ENCODE data around the gene CNTNAP5. TPM values are rescaled to one million over a fixed set of nuclear protein-coding genes. Genes with fewer than 3 reads are reported as not detected.

Gene CNTNAP5
- total and polyA plus RNA-seq, 4 donors: not detected

DNA sequence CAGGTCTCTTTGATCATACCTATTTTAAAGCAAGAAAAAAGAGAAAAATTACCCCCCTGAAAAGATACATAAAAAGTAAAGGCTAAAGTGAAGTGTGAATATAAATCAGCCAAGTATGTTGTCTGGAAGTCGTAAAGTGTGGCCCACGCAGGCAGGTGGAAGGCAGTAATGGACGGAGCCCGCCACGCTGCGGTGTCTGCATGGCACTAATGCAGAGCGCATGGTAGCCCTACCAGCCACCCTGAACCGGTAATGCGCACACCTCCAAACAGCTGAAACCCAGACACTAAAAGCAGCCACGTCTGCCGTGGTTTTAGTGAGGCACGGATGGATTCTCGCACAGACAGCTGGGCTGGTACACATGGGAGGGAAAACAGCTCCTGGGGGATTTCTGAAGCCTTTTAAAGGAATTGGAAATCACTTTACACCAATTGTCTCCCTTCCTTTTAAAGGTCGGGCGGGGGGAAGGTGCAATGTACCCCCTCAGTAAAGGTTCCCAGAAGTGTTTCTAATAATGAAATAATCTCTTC is 615.2 kb downstream of the CNTNAP5 start:
- TF ChIP-seq EGR1 (IDR thresholded peaks at IDR 0.05; ENCODE audit: low read depth in 2 of 2) (no peak), FOXA2 (IDR thresholded peaks at IDR 0.05) (no peak), SP1 (IDR thresholded peaks at IDR 0.05) (no peak), TAF1 (conservative IDR thresholded peaks at IDR 0.05) (no peak), RAD21 (IDR thresholded peaks at IDR 0.05) (no peak), HNF4G (IDR thresholded peaks at IDR 0.05) (no peak), JUND (IDR thresholded peaks at IDR 0.05) (no peak), YY1 (IDR thresholded peaks at IDR 0.05) (no peak), GABPA (IDR thresholded peaks at IDR 0.05 in 1 of 2, conservative IDR thresholded peaks at IDR 0.05 in 1 of 2) (no peak), NR2F2 (IDR thresholded peaks at IDR 0.05) (no peak), RXRA (IDR thresholded peaks at IDR 0.05) (no peak), FOXA1 (IDR thresholded peaks at IDR 0.05) (no peak), HNF4A (conservative IDR thresholded peaks at IDR 0.05) (no peak)
- TF ChIP-seq, protein P1, sequence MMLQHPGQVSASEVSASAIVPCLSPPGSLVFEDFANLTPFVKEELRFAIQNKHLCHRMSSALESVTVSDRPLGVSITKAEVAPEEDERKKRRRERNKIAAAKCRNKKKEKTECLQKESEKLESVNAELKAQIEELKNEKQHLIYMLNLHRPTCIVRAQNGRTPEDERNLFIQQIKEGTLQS (IDR thresholded peaks at IDR 0.05): no peak
- TF ChIP-seq, protein P2, sequence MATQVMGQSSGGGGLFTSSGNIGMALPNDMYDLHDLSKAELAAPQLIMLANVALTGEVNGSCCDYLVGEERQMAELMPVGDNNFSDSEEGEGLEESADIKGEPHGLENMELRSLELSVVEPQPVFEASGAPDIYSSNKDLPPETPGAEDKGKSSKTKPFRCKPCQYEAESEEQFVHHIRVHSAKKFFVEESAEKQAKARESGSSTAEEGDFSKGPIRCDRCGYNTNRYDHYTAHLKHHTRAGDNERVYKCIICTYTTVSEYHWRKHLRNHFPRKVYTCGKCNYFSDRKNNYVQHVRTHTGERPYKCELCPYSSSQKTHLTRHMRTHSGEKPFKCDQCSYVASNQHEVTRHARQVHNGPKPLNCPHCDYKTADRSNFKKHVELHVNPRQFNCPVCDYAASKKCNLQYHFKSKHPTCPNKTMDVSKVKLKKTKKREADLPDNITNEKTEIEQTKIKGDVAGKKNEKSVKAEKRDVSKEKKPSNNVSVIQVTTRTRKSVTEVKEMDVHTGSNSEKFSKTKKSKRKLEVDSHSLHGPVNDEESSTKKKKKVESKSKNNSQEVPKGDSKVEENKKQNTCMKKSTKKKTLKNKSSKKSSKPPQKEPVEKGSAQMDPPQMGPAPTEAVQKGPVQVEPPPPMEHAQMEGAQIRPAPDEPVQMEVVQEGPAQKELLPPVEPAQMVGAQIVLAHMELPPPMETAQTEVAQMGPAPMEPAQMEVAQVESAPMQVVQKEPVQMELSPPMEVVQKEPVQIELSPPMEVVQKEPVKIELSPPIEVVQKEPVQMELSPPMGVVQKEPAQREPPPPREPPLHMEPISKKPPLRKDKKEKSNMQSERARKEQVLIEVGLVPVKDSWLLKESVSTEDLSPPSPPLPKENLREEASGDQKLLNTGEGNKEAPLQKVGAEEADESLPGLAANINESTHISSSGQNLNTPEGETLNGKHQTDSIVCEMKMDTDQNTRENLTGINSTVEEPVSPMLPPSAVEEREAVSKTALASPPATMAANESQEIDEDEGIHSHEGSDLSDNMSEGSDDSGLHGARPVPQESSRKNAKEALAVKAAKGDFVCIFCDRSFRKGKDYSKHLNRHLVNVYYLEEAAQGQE (IDR thresholded peaks at IDR 0.05): no peak
- TF ChIP-seq, protein P3, sequence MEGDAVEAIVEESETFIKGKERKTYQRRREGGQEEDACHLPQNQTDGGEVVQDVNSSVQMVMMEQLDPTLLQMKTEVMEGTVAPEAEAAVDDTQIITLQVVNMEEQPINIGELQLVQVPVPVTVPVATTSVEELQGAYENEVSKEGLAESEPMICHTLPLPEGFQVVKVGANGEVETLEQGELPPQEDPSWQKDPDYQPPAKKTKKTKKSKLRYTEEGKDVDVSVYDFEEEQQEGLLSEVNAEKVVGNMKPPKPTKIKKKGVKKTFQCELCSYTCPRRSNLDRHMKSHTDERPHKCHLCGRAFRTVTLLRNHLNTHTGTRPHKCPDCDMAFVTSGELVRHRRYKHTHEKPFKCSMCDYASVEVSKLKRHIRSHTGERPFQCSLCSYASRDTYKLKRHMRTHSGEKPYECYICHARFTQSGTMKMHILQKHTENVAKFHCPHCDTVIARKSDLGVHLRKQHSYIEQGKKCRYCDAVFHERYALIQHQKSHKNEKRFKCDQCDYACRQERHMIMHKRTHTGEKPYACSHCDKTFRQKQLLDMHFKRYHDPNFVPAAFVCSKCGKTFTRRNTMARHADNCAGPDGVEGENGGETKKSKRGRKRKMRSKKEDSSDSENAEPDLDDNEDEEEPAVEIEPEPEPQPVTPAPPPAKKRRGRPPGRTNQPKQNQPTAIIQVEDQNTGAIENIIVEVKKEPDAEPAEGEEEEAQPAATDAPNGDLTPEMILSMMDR (IDR thresholded peaks at IDR 0.05; ENCODE audit: low read depth, low read length, missing input control): no peak
- TF ChIP-seq, protein P4, sequence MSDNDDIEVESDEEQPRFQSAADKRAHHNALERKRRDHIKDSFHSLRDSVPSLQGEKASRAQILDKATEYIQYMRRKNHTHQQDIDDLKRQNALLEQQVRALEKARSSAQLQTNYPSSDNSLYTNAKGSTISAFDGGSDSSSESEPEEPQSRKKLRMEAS (IDR thresholded peaks at IDR 0.05): no peak
- TF ChIP-seq, protein P5, sequence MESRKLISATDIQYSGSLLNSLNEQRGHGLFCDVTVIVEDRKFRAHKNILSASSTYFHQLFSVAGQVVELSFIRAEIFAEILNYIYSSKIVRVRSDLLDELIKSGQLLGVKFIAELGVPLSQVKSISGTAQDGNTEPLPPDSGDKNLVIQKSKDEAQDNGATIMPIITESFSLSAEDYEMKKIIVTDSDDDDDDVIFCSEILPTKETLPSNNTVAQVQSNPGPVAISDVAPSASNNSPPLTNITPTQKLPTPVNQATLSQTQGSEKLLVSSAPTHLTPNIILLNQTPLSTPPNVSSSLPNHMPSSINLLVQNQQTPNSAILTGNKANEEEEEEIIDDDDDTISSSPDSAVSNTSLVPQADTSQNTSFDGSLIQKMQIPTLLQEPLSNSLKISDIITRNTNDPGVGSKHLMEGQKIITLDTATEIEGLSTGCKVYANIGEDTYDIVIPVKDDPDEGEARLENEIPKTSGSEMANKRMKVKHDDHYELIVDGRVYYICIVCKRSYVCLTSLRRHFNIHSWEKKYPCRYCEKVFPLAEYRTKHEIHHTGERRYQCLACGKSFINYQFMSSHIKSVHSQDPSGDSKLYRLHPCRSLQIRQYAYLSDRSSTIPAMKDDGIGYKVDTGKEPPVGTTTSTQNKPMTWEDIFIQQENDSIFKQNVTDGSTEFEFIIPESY (IDR thresholded peaks at IDR 0.05): no peak
- no peaks in the 10 kb centered on the region for H3K36me3 ChIP-seq (ENCODE audit: control insufficient read depth in 4 of 4, insufficient read depth in 3 of 4, low read depth in 1 of 4, low read length in 3 of 4)
- no peaks in the 10 kb centered on the region for H3K27me3 ChIP-seq (ENCODE audit: control insufficient read depth in 4 of 4, insufficient read depth in 4 of 4, low read length in 3 of 4)
- no peak overlapping the region for H3K9ac ChIP-seq (ENCODE audit: low read depth in 1 of 2, low read length in 2 of 2)
- WGBS: 92% methylated on average over 15 of the region's 15 CpGs
- H3K4me3 ChIP-seq (ENCODE audit: low read depth in 1 of 3, low read length in 3 of 3): no peak overlapping the region
- no peak for DNase-seq (ENCODE audit: low spot score)
- no peak overlapping the region for H3K27ac ChIP-seq (ENCODE audit: low read depth in 1 of 2, low read length in 2 of 2)
- H3K4me1 ChIP-seq (ENCODE audit: control insufficient read depth in 4 of 4, insufficient read depth in 4 of 4, low read length in 3 of 4): no peaks in the 10 kb centered on the region
- H3K9me3 ChIP-seq (ENCODE audit: control insufficient read depth in 4 of 4, low read length in 3 of 4): no peaks in the 10 kb centered on the region
